ENCODE measurements around the gene CDIPT.

GRCh38 chr16:29854520-29855100 lies 8.4 kb downstream of the CDIPT start:
- no peak for TF ChIP-seq POLR2A (IDR thresholded peaks at IDR 0.05)
- no peak for TF ChIP-seq CTCF (IDR thresholded peaks at IDR 0.05 in 4 of 5, conservative IDR thresholded peaks at IDR 0.05 in 1 of 5)

Data from gastrocnemius medialis (tissue), 4 donors.